Nephron progenitor cell (in vitro differentiated cells): ENCODE data around the gene PCDHB15.

Source experiments
- DNase-seq: peaks from one replicate; pipeline ENCODE4 v3.0.0; 2021
- H3K27ac Mint-ChIP-seq: 2 replicates; pipeline ENCODE4 v1.8.0; 2021; ENCODE audit warnings: mild to moderate bottlenecking, moderate library complexity, mixed read lengths
- H3K27me3 Mint-ChIP-seq: 2 replicates; pipeline ENCODE4 v1.8.0; 2021; ENCODE audit warnings: mild to moderate bottlenecking, low read depth, mixed read lengths; ENCODE audit not compliant: poor library complexity
- H3K36me3 Mint-ChIP-seq: 2 replicates; pipeline ENCODE4 v1.8.0; 2021; ENCODE audit warnings: low read depth, mixed read lengths
- H3K4me1 Mint-ChIP-seq: 2 replicates; pipeline ENCODE4 v1.8.0; 2021; ENCODE audit warnings: mixed read lengths
- H3K4me3 Mint-ChIP-seq: 2 replicates; pipeline ENCODE4 v1.8.0; 2021; ENCODE audit warnings: mild to moderate bottlenecking, moderate library complexity, mixed read lengths
- H3K9me3 Mint-ChIP-seq: 2 replicates; pipeline ENCODE4 v1.8.0; 2021; ENCODE audit warnings: mild to moderate bottlenecking, moderate library complexity, mixed read lengths
- TF ChIP-seq, protein P1 (sequence below): fragments of 200-600 bp; sonication (generic); IDR thresholded peaks from 2 replicates; pipeline ENCODE4 v1.5.0; 2021; ENCODE audit warnings: antibody characterized with exemption

PCDHB15 gene

GRCh38 chr5:141260458-141261237 is 15.5 kb downstream of the PCDHB15 start:
- Mint-ChIP-seq H3K36me3 (peaks cover 74% of the 10 kb centered on the region), H3K27me3 (peaks cover 4% of the 10 kb centered on the region), H3K27ac (no peak overlapping the region), H3K4me1 (no peaks in the 10 kb centered on the region), H3K9me3 (peaks cover 99% of the 10 kb centered on the region), H3K4me3 (no peak overlapping the region)
- DNase-seq: no peak
- TF ChIP-seq, protein P1, sequence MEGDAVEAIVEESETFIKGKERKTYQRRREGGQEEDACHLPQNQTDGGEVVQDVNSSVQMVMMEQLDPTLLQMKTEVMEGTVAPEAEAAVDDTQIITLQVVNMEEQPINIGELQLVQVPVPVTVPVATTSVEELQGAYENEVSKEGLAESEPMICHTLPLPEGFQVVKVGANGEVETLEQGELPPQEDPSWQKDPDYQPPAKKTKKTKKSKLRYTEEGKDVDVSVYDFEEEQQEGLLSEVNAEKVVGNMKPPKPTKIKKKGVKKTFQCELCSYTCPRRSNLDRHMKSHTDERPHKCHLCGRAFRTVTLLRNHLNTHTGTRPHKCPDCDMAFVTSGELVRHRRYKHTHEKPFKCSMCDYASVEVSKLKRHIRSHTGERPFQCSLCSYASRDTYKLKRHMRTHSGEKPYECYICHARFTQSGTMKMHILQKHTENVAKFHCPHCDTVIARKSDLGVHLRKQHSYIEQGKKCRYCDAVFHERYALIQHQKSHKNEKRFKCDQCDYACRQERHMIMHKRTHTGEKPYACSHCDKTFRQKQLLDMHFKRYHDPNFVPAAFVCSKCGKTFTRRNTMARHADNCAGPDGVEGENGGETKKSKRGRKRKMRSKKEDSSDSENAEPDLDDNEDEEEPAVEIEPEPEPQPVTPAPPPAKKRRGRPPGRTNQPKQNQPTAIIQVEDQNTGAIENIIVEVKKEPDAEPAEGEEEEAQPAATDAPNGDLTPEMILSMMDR: no peak

GRCh38 chr5:141261238-141261546 is 16.0 kb downstream of the PCDHB15 start:
- no peak overlapping the region for H3K4me3 Mint-ChIP-seq

GRCh38 chr5:141269195-141269594 is 24.0 kb downstream of the PCDHB15 start:
- H3K9me3 Mint-ChIP-seq: peaks cover 95% of the 10 kb centered on the region
- no peak overlapping the region for H3K27ac Mint-ChIP-seq
- TF ChIP-seq, protein P1: no peak
- no peak for DNase-seq
- H3K4me3 Mint-ChIP-seq: no peak overlapping the region
- H3K4me1 Mint-ChIP-seq: no peaks in the 10 kb centered on the region
- peaks cover 63% of the 10 kb centered on the region for H3K36me3 Mint-ChIP-seq
- H3K27me3 Mint-ChIP-seq: no peaks in the 10 kb centered on the region

More at GRCh38 chr5:141261238-141261546, 16.0 kb downstream of the PCDHB15 start:
- Mint-ChIP-seq H3K27ac (no peak overlapping the region), H3K9me3 (peaks cover 99% of the 10 kb centered on the region), H3K4me1 (no peaks in the 10 kb centered on the region), H3K27me3 (peaks cover 4% of the 10 kb centered on the region), H3K36me3 (peaks cover 74% of the 10 kb centered on the region)
- TF ChIP-seq, protein P1: no peak
- DNase-seq: no peak

DNA sequence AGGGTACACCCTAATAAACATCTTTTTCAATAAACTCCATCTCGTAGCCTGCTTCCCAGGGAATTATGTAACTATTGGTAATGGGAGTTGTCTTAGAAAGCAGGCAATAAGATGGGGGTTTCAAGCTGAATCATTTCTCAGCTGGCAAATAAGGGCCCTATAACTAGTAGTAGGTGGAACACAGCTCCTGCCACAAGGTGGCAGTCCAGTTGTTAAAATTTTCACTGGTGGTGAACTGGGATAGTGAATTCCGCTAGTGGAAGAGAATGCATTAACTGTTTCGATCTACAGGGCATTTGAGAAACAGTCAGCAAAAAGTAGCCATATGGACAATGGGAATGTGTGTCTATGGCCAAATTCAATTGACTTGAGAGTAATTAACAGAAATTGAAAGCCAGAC is 27.7 kb downstream of the PCDHB15 start:
- H3K36me3 Mint-ChIP-seq: peaks cover 38% of the 10 kb centered on the region
- H3K4me3 Mint-ChIP-seq: no peak overlapping the region
- TF ChIP-seq, protein P1: no peak
- no peak for DNase-seq
- no peaks in the 10 kb centered on the region for H3K4me1 Mint-ChIP-seq
- H3K27ac Mint-ChIP-seq: no peak overlapping the region
- H3K9me3 Mint-ChIP-seq: peaks cover 94% of the 10 kb centered on the region
- H3K27me3 Mint-ChIP-seq: peaks cover 3% of the 10 kb centered on the region

DNA sequence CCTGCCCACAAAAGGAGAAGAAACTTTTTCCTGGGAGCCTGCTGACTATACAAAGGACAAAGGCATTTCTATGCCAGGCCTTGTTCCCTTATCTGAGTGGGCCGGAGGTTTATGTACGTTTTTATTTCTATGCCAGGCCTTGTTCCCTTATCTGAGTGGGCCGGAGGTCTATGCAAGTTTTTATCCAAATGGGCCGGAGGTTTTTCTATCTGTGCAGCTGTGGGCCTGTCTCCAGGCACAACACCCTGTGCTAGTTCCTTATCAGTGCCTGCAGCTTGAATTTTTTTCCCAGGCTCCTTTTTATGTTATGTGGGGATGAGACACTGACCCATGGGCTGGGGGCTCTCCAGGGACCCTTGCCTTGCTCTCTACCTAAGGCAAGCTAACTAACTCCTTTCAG is 53.2 kb downstream of the PCDHB15 start:
- no peak for DNase-seq
- H3K9me3 Mint-ChIP-seq: peaks cover 98% of the 10 kb centered on the region
- peaks cover 2% of the 10 kb centered on the region for H3K27me3 Mint-ChIP-seq
- H3K4me1 Mint-ChIP-seq: no peaks in the 10 kb centered on the region
- H3K36me3 Mint-ChIP-seq: peaks cover 78% of the 10 kb centered on the region
- TF ChIP-seq, protein P1: no peak
- no peak overlapping the region for H3K27ac Mint-ChIP-seq
- H3K4me3 Mint-ChIP-seq: no peak overlapping the region
